ENCODE data around the gene MAGEA9B.
"Not testable (repeated sequence)": the region's sequence is repeated elsewhere in the genome, so short reads cannot be mapped to it uniquely, and the experiment has no call there.

Gene MAGEA9B

GRCh38 chrX:149567621-149568417 is 19.4 kb downstream of the MAGEA9B start:
- Histone ChIP-seq H3K4me3 (ENCODE audit: low read length) (no peak overlapping the region), H3K27ac (ENCODE audit: low read depth, low read length) (no peak overlapping the region), H3K9ac (ENCODE audit: low read length) (no peak overlapping the region), H3K4me1 (ENCODE audit: control insufficient read depth, insufficient read depth, low read length) (no peaks in the 10 kb centered on the region), H3K36me3 (ENCODE audit: control insufficient read depth, insufficient read depth, low read length) (no peaks in the 10 kb centered on the region), H3K27me3 (ENCODE audit: control insufficient read depth, insufficient read depth, low read length) (no peaks in the 10 kb centered on the region)

DNA sequence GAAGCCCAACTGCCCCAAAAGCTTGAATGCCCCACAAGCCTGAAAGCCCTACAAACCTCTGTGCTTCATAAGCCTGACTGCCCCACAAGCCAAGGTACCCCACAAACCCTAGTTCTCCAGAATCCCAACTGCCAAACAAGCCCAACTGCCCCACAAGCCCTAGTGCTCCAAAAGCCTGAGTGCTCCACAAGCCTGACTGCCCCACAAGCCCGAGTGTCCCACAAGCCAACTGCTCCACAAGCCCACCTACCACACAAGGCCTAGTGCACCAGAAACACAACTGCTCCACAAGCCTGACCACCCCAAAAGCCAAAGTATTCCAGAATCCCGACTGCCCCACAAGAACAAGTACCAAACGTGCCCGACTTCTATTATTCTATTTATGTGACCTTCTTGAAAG is 23.9 kb downstream of the MAGEA9B start:
- H3K36me3 ChIP-seq (ENCODE audit: control insufficient read depth, insufficient read depth, low read length), result no peaks in the 10 kb centered on the region
- H3K27me3 ChIP-seq (ENCODE audit: control insufficient read depth, insufficient read depth, low read length), result no peaks in the 10 kb centered on the region
- H3K9ac ChIP-seq (ENCODE audit: low read length), result no peak overlapping the region
- no peak overlapping the region for H3K4me3 ChIP-seq (ENCODE audit: low read length)
- H3K27ac ChIP-seq (ENCODE audit: low read depth, low read length), result no peak overlapping the region
- no peaks in the 10 kb centered on the region for H3K4me1 ChIP-seq (ENCODE audit: control insufficient read depth, insufficient read depth, low read length)

- not testable (repeated sequence) for H3K27me3 ChIP-seq (ENCODE audit: control insufficient read depth, insufficient read depth, low read length); H3K4me1 ChIP-seq (ENCODE audit: control insufficient read depth, insufficient read depth, low read length); H3K4me3 ChIP-seq (ENCODE audit: low read length); H3K9ac ChIP-seq (ENCODE audit: low read length); H3K27ac ChIP-seq (ENCODE audit: low read depth, low read length); H3K36me3 ChIP-seq (ENCODE audit: control insufficient read depth, insufficient read depth, low read length)
Observed at GRCh38 chrX:149555251-149555650, 32.0 kb downstream of the MAGEA9B start.

GRCh38 chrX:149551939-149552248 is 35.4 kb downstream of the MAGEA9B start:
- H3K9ac ChIP-seq (ENCODE audit: low read length), result not testable (repeated sequence)

DNA sequence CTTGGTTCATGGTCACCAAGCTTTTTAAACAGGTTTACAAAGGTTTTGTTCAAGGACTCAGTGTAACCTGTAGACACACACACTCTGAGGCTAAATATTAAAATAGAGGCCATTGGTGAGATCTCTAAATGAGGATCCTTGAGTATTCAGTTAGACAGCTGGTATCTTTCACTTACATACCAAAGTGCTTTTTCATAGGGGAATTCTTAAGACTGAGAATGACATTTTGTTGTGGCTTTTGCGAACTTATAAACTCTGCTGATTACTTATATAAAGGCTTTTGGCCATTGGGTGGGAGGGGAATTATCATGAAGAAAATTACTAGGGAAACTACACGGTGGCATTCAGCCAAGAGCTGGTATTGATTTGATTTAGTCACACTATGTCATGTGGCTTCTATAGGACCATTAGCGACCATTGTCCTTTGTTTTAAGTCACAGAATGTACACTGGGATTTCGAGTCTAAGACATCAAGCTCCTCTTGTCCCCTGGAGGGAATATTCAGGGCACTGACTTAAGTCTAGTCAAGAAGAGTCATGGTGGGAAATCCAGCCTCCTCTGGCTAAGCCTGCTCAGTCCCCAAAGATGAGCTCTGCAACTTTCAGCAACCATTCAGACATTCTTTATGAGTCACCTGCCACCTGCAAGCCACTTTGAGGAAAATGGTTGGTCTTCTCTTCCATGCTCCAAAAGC is 35.9 kb downstream of the MAGEA9B start:
- not testable (repeated sequence) for H3K4me1 ChIP-seq (ENCODE audit: control insufficient read depth, insufficient read depth, low read length); H3K27me3 ChIP-seq (ENCODE audit: control insufficient read depth, insufficient read depth, low read length); H3K9ac ChIP-seq (ENCODE audit: low read length); H3K4me3 ChIP-seq (ENCODE audit: low read length); H3K36me3 ChIP-seq (ENCODE audit: control insufficient read depth, insufficient read depth, low read length); H3K27ac ChIP-seq (ENCODE audit: low read depth, low read length)

More at GRCh38 chrX:149551939-149552248, 35.4 kb downstream of the MAGEA9B start:
- H3K27me3 ChIP-seq (ENCODE audit: control insufficient read depth, insufficient read depth, low read length); H3K4me3 ChIP-seq (ENCODE audit: low read length); H3K27ac ChIP-seq (ENCODE audit: low read depth, low read length); H3K4me1 ChIP-seq (ENCODE audit: control insufficient read depth, insufficient read depth, low read length); H3K36me3 ChIP-seq (ENCODE audit: control insufficient read depth, insufficient read depth, low read length): not testable (repeated sequence)

DNA sequence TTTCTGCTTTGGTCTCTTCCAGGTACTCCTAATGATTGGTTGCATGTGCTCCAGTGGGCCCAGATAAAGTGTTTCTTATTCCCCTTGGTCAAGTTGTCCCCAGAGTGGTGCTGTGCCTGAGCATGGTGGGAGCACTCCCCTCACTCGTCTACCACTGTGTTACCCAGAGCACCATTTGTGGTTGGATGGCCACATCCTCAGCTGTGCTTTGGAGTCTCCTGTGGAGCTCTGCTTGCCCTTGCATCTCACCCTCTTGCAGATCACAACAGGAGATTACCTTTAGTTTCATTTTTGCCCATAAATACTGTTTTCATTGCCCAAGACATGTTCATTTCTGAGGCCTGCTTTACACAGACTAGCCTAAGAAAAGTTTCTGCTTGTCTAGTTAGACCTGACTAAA is 36.8 kb downstream of the MAGEA9B start:
- H3K4me3 ChIP-seq (ENCODE audit: low read length); H3K9ac ChIP-seq (ENCODE audit: low read length); H3K36me3 ChIP-seq (ENCODE audit: control insufficient read depth, insufficient read depth, low read length); H3K27ac ChIP-seq (ENCODE audit: low read depth, low read length); H3K27me3 ChIP-seq (ENCODE audit: control insufficient read depth, insufficient read depth, low read length); H3K4me1 ChIP-seq (ENCODE audit: control insufficient read depth, insufficient read depth, low read length): not testable (repeated sequence)

DNA sequence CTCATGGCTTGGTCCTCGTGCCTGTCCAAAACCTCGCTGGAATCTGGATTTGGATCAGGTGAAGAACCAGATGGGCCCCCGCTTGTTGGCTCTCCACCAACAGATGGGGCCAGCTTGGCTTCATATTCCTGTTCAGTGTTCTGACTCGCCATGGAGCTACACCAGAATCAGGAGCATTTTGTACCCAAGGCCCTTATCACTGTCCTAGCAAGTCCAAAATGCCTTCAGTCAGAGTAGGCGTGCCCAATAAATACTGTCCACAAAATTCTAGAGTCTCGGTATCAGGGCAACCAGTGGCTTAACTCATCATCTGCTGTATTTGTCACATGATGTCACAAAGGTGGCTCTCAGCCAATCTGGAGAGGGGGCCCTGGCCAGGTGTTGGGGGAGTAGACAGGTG is 37.6 kb downstream of the MAGEA9B start, which contains the start of gene HSFX3:
Gene HSFX3, minus strand, starts transcription at position 224 of the 400 bp plus-strand sequence. Its CDS starts 72 bp downstream, at position 152.
- H3K27ac ChIP-seq (ENCODE audit: low read depth, low read length); H3K9ac ChIP-seq (ENCODE audit: low read length); H3K36me3 ChIP-seq (ENCODE audit: control insufficient read depth, insufficient read depth, low read length); H3K4me1 ChIP-seq (ENCODE audit: control insufficient read depth, insufficient read depth, low read length); H3K4me3 ChIP-seq (ENCODE audit: low read length); H3K27me3 ChIP-seq (ENCODE audit: control insufficient read depth, insufficient read depth, low read length): not testable (repeated sequence)

DNA sequence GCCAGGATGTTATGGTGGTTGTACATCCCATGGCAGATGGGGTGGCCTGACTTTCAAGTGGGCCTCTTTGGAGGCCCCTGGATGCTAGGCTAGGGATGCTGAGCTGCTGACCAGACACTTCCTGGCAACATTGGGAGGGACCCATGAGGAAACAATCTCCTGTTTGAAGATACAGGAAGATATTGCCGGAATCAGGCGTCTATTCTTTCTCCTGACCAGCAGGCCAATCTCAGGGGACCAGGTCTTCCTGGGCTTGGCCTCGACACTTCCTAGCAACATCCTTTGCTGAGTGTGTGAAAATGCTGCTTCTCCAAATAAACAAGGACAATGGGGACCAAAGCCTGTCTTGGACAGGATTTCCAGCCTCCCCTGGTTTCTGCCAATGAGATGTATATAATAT is 39.5 kb downstream of the MAGEA9B start:
- not testable (repeated sequence) for H3K4me3 ChIP-seq (ENCODE audit: low read length); H3K27ac ChIP-seq (ENCODE audit: low read depth, low read length); H3K27me3 ChIP-seq (ENCODE audit: control insufficient read depth, insufficient read depth, low read length); H3K4me1 ChIP-seq (ENCODE audit: control insufficient read depth, insufficient read depth, low read length); H3K9ac ChIP-seq (ENCODE audit: low read length); H3K36me3 ChIP-seq (ENCODE audit: control insufficient read depth, insufficient read depth, low read length)

DNA sequence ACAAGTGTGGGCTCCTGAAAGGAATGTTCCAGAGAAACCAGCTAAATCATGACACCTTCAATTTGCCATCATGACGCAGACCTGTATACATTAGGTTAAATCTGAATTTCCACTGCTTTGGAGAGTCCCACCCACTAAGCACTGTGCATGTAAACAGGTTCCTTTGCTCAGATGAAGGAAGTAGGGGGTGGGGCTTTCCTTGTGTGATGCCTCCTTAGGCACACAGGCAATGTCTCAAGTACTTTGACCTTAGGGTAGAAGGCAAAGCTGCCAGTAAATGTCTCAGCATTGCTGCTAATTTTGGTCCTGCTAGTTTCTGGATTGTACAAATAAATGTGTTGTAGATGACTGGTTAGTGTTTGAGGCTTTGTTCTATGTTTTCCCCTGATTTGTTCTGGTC is 40.3 kb downstream of the MAGEA9B start:
- H3K27me3 ChIP-seq (ENCODE audit: control insufficient read depth, insufficient read depth, low read length); H3K36me3 ChIP-seq (ENCODE audit: control insufficient read depth, insufficient read depth, low read length); H3K4me3 ChIP-seq (ENCODE audit: low read length); H3K4me1 ChIP-seq (ENCODE audit: control insufficient read depth, insufficient read depth, low read length); H3K9ac ChIP-seq (ENCODE audit: low read length); H3K27ac ChIP-seq (ENCODE audit: low read depth, low read length): not testable (repeated sequence)

DNA sequence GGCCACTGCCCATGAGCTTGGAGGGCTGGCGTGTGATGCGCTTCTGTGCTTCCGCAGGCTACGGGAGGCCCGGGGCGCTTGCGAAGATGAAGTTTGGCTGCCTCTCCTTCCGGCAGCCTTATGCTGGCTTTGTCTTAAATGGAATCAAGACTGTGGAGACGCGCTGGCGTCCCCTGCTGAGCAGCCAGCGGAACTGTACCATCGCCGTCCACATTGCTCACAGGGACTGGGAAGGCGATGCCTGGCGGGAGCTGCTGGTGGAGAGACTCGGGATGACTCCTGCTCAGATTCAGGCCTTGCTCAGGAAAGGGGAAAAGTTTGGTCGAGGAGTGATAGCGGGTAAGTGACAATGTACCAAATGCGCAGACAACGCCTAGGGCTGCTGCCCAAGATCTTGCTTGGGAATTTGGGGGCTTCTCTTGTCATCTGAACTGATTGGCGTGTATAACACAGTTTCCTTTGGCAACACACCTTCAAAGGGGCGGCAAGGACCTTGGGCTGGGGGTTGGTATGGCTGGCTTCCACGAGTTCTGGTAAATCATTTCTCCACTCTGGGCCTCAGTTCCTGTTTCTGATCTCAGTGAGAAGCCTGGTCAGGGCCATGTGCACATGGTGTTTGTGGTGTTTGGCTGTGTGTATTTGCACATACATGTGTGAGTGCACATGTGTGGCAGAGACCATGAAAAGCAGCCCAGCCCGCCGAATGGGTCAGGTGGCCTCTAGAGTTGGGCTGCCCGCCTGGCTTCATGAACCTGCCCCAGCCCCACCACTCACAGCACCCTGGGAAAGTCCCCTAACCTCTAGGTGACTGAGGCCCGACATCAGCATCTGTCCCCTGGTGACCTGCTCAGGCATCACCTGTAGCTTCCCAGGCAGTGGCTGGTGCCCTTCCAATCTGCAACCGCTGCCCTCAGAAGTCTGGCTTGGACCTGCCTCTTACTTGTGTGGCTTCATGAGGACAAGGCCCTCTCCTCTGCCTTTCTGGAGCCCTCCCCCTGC is 41.4 kb downstream of the MAGEA9B start:
- H3K4me1 ChIP-seq (ENCODE audit: control insufficient read depth, insufficient read depth, low read length); H3K9ac ChIP-seq (ENCODE audit: low read length); H3K27me3 ChIP-seq (ENCODE audit: control insufficient read depth, insufficient read depth, low read length); H3K36me3 ChIP-seq (ENCODE audit: control insufficient read depth, insufficient read depth, low read length); H3K4me3 ChIP-seq (ENCODE audit: low read length); H3K27ac ChIP-seq (ENCODE audit: low read depth, low read length): not testable (repeated sequence)

- Histone ChIP-seq H3K36me3 (ENCODE audit: control insufficient read depth, insufficient read depth, low read length) (no peaks in the 10 kb centered on the region), H3K4me3 (ENCODE audit: low read length) (peak overlapping the region; percentile 71), H3K27me3 (ENCODE audit: control insufficient read depth, insufficient read depth, low read length) (no peaks in the 10 kb centered on the region), H3K27ac (ENCODE audit: low read depth, low read length) (no peak overlapping the region), H3K9ac (ENCODE audit: low read length) (peak overlapping the region; percentile 29), H3K4me1 (ENCODE audit: control insufficient read depth, insufficient read depth, low read length) (no peaks in the 10 kb centered on the region)
Observed at GRCh38 chrX:149541521-149542047, 45.7 kb downstream of the MAGEA9B start.

All from rectal smooth muscle tissue (tissue), 1 donor.